ENCODE data around the gene TSPAN9. TPM values are rescaled to one million over a fixed set of nuclear protein-coding genes. Genes with fewer than 3 reads are reported as not detected.

The TSPAN9 gene
- total and polyA plus RNA-seq, 9 of the 15 experiments (the other 6 are each of a cell fraction or from before 2014, with no cell fraction given): 0.23 to 2.1 (median 0.60) TPM; not detected in 2

- no peak for TF ChIP-seq TSHZ1 (CRISPR knock-in tag; IDR thresholded peaks at IDR 0.05)
- no peak for TF ChIP-seq MCM2 (IDR thresholded peaks at IDR 0.05; ENCODE audit: low read depth)
- no peak for TF ChIP-seq ZNF740 (CRISPR knock-in tag; IDR thresholded peaks at IDR 0.05)
- no peak for TF ChIP-seq ZNF740 (tag; IDR thresholded peaks at IDR 0.05)
- TF ChIP-seq CHD1 (IDR thresholded peaks at IDR 0.05; ENCODE audit: low read length): no peak
- no peak for TF ChIP-seq NUFIP1 (IDR thresholded peaks at IDR 0.05; ENCODE audit: partially characterized antibody)
- TF ChIP-seq UBTF (IDR thresholded peaks at IDR 0.05; ENCODE audit: borderline replicate concordance in 1 of 2, low read depth in 2 of 2, low read length in 2 of 2): no peak
- TF ChIP-seq NR2C1 (IDR thresholded peaks at IDR 0.05): no peak
- no peak for TF ChIP-seq NR2C1 (tag; IDR thresholded peaks at IDR 0.05)
- no peak for TF ChIP-seq TCF15 (CRISPR knock-in tag; IDR thresholded peaks at IDR 0.05)
- no peak overlapping the region for H3K4me2 ChIP-seq (ENCODE audit: insufficient read depth, low read length)
- H3K9me3 ChIP-seq (replicated peaks; ENCODE audit: control insufficient read depth, insufficient read depth, low read depth, low read length): no peaks in the 10 kb centered on the region
- ATAC-seq (no peak), FAIRE-seq (no peak), DNase-seq (ENCODE audit: extremely low read depth in 1 of 4, low spot score in 3 of 4) (no peak)
- H3K27ac ChIP-seq (ENCODE audit: extremely low read depth, low read depth, low read length): no peak overlapping the region
- BruUV-seq (replicated peaks): no TSS peak
- no peak overlapping the region for H3K9ac ChIP-seq (ENCODE audit: insufficient read depth in 1 of 2, low read depth in 2 of 2, low read length in 2 of 2)
- ChIA-PET CTCF (ENCODE audit: low intra/inter-chr PET ratio) (no interaction called here), POLR2A (no interaction called here)
- in situ Hi-C loops (cut with MboI): no loop called here
- H4K20me1 ChIP-seq (replicated peaks; ENCODE audit: control insufficient read depth, insufficient read depth, low read length): no peaks in the 10 kb centered on the region
- H3K4me3 ChIP-seq: no peak overlapping the region
- intact Hi-C loops (cut with micrococcal nuclease): no loop called here
- H3K79me2 ChIP-seq (ENCODE audit: control insufficient read depth, insufficient read depth, low read length): no peaks in the 10 kb centered on the region
- no peaks in the 10 kb centered on the region for H3K36me3 ChIP-seq (ENCODE audit: control insufficient read depth, insufficient read depth, low read length)
- H3K4me1 ChIP-seq (replicated peaks in 1 of 2; ENCODE audit: control insufficient read depth in 2 of 2, insufficient read depth in 2 of 2, low read length in 2 of 2): no peaks in the 10 kb centered on the region
- H3K9me1 ChIP-seq (ENCODE audit: control insufficient read depth, insufficient read depth, low read length): no peaks in the 10 kb centered on the region
- no peak overlapping the region for H2AFZ ChIP-seq (ENCODE audit: low read depth, low read length)
- peaks cover 12 to 39% of the 10 kb centered on the region in 2 experiments for H3K27me3 ChIP-seq (ENCODE audit: control insufficient read depth in 2 of 2, insufficient read depth in 2 of 2, low read length in 2 of 2)
- 12% methylated on average over 13 of the region's 14 CpGs for WGBS (ENCODE audit: insufficient coverage, low coverage, missing lambda C conversion rate)
Observed at GRCh38 chr12:3107071-3107583, 29.9 kb downstream of the TSPAN9 start.

Data from K562 (cell line).